ENCODE measurements around the gene ATAD3C.

The ATAD3C gene

DNA sequence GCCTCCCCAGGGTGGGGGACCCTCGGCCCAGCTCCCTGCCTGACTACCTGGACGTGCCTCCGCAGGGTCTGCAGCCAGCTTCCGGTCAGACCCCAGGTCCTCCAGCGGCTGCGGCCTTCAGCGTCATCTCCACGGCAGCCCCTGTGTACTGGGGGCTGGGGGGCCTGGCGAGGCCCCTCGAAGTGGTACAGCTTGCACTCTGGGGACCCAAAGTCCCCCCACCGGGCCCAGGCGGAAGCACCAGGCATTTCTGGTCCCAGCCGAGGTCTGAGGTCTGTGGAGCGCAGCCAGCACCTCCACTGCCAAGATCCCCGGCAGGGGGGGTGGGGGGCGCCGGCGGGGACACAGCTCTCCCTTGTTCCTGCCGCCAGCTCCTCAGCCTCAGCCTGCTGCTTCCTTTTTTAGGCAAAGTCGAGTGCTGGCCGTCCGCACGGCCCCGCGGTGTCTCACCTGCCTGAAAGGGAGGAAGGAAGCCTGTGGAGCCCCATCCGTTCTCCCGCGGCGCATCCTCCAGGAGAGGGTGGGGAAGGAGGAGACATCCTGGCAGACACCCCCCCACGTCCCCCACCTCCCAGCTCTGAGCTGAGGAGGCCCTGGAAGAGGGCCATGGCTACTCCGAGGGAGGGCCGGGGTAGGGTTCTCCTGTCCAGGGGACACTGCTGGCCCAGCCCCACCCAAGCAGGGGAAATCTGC is 15.2 kb upstream of the ATAD3C start:
- H3K4me3 ChIP-seq (ENCODE audit: low read depth, low read length): no peak overlapping the region
- TF ChIP-seq, protein P1, sequence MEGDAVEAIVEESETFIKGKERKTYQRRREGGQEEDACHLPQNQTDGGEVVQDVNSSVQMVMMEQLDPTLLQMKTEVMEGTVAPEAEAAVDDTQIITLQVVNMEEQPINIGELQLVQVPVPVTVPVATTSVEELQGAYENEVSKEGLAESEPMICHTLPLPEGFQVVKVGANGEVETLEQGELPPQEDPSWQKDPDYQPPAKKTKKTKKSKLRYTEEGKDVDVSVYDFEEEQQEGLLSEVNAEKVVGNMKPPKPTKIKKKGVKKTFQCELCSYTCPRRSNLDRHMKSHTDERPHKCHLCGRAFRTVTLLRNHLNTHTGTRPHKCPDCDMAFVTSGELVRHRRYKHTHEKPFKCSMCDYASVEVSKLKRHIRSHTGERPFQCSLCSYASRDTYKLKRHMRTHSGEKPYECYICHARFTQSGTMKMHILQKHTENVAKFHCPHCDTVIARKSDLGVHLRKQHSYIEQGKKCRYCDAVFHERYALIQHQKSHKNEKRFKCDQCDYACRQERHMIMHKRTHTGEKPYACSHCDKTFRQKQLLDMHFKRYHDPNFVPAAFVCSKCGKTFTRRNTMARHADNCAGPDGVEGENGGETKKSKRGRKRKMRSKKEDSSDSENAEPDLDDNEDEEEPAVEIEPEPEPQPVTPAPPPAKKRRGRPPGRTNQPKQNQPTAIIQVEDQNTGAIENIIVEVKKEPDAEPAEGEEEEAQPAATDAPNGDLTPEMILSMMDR (IDR thresholded peaks at IDR 0.05; ENCODE audit: insufficient read depth, low read depth, low read length, missing control alignments): no peak
- DNase-seq (ENCODE audit: low read depth): no peak

DNA sequence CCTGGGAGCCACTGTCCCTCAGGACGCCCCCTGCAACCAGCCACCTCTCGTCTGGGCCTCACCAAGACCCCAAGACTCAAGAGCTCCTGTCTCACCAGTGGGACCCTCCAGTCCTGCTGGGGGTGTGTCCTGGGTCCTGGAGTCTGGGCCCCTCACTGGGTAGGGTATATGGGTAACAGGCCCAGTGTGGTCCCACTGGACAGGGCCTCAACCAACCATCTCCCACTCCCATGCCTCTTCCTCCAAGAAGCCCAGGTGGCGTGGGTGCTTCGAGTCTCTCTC is 14.7 kb upstream of the ATAD3C start:
- TF ChIP-seq, protein P1 (IDR thresholded peaks at IDR 0.05; ENCODE audit: insufficient read depth, low read depth, low read length, missing control alignments): no peak
- DNase-seq (ENCODE audit: low read depth): no peak
- H3K4me3 ChIP-seq (ENCODE audit: low read depth, low read length): no peak overlapping the region

DNA sequence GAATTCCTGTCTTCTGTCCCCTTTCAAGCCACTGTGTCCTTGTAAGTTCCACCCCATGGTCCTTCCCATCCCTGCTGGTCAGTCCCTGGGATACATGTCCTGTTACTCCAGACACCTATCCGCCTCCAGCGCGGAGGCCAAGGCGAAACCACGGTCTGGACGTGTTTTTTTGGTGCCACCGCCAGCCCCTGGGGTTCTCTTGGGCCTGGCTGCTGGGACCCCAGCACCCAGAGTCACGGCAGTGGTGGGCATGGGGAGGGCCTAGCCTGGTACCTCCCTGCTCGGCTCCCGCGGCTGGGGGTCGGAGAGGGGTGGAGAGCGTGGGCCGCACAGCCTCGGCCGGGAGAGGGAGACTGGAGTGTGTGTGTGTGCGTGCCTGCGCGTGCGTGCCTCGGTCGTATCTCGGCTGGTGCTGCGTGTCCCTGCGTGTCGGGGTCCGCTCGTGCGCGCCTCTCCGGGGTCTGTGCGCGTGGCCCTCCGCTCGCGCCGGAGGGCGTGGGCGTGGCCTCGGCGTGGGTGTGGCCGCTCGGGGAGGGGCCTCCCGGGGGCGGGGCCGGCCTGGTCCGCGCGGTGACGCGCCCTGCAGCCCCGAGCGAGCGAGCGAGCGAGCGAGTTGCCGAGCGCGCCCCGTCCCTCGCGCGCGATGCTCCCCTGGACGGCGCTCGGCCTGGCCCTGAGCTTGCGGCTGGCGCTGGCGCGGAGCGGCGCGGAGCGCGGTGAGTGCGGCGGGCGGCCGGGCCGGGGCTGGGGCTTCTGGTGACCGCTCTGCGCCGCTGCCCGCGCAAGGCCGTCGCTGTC is 14.2 kb upstream of the ATAD3C start, which contains the start of gene VWA1:
TSS of gene VWA1 (plus strand) at position 585 of the 798 bp plus-strand sequence. CDS start at position 644, 59 bp downstream.
- peak; percentile 54 for DNase-seq (ENCODE audit: low read depth)
- TF ChIP-seq, protein P1 (IDR thresholded peaks at IDR 0.05; ENCODE audit: insufficient read depth, low read depth, low read length, missing control alignments): no peak
- no peak within 1 kb of the TSS for H3K4me3 ChIP-seq (ENCODE audit: low read depth, low read length)

DNA sequence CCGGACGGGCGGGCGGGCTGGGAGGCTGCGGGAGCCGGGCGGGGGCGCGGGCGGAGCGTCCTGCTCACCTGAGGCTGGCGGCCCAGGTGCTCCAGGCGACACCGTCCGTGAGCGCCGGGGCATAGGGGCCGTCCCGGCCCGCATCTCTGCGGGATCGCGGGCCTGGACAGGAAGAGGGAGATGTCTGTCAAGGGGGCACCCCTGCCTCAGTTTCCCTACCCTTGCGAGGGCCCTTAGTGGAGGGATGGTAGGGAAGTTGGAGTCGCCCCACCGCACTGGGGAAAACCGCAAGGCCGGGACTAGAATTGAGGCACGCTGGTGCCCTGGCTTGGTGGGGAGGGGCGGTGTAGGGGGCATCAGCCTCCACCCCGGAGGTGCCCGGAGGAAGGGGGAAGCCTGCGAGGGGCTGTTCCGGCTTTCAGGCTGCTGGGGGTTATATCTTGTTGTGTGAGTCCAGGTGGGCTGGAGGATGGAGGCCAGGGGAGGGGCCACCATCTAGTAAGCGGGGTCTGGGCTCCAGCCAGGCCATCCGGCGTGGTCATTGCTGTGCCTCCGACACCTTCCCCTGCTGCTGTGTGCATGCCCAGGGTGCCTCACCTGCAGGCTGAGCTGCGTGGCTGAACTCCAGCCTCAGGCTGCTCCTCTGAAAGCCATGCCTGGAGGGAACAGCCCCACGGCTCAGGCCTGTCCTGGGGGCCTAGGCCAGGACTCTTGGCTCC is 13.4 kb upstream of the ATAD3C start:
- no peak for DNase-seq (ENCODE audit: low read depth)
- TF ChIP-seq, protein P1 (IDR thresholded peaks at IDR 0.05; ENCODE audit: insufficient read depth, low read depth, low read length, missing control alignments): no peak
- H3K4me3 ChIP-seq (ENCODE audit: low read depth, low read length): no peak overlapping the region

DNA sequence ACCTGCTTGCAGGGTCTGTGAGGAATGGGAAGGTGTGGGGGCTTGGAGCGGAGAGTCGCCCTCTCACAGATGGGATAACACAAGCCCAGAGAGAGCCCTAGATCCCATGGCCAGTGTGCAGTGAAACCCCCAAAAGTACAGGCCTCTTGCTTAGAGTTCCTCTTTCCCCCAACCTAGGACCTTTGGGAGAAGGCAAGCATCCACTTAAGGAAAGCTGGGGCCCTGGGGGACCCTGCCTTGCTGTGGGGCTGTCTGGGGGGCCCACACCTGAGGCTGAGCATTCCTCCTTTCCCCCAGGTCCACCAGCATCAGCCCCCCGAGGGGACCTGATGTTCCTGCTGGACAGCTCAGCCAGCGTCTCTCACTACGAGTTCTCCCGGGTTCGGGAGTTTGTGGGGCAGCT is 12.9 kb upstream of the ATAD3C start:
- no peak for DNase-seq (ENCODE audit: low read depth)
- TF ChIP-seq, protein P1 (IDR thresholded peaks at IDR 0.05; ENCODE audit: insufficient read depth, low read depth, low read length, missing control alignments): no peak
- H3K4me3 ChIP-seq (ENCODE audit: low read depth, low read length): no peak overlapping the region

DNA sequence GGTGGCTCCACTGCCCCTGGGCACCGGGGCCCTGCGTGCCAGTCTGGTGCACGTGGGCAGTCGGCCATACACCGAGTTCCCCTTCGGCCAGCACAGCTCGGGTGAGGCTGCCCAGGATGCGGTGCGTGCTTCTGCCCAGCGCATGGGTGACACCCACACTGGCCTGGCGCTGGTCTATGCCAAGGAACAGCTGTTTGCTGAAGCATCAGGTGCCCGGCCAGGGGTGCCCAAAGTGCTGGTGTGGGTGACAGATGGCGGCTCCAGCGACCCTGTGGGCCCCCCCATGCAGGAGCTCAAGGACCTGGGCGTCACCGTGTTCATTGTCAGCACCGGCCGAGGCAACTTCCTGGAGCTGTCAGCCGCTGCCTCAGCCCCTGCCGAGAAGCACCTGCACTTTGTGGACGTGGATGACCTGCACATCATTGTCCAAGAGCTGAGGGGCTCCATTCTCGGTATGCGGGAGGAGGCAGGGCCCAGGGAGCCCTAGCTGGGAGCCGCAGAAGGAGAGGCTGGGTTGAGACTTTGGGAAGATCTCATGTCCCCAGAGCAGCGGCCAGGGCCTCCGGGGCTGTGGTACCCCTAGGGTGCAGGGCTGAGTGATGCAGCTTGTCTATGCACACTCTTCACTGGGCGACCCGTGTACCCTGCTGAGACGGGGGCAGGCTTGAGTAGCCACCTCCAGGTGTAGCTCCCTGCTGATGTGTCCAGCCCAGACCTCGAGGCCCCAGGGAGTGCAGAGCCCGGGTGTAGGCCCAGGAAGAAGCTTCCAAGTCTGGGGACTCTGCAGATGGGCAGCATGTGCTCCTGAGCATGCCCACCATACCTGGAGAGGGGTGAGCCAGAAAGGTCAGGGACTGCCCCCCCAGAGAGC is 12.2 kb upstream of the ATAD3C start:
- TF ChIP-seq, protein P1 (IDR thresholded peaks at IDR 0.05; ENCODE audit: insufficient read depth, low read depth, low read length, missing control alignments): no peak
- no peak for DNase-seq (ENCODE audit: low read depth)
- H3K4me3 ChIP-seq (ENCODE audit: low read depth, low read length): no peak overlapping the region
